ENCODE results near the gene ATP8B4. TPM values are rescaled to one million over a fixed set of nuclear protein-coding genes. Genes with fewer than 3 reads are reported as not detected.
A peak's percentile ranks its signal among the peaks of the same experiment; 100 is the strongest.

Gene ATP8B4
- total and polyA plus RNA-seq, 2 donors from 2014 or later, result 2.1 to 12.5 TPM

DNA sequence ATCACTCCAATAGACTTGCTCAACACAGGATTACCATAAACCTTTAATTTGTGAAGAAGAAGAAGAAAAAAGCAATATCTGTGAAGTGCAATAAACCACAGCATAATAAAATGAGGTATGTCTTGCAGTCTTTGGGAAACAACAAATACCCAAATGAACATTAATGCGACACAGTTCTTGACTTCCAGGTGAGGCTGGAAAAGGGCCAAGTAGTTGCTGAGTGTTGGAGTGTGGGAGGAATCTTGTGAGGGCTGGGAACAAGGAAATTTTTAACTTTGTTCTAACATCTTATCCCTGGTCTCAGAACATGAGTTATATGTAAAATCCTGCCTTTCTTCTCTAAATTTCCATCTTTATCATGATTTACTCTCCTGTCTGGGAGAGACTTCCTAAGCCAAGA lies 291.7 kb downstream of the ATP8B4 start:
- FAIRE-seq (no peak), DNase-seq (peak in 1 of 5 donors; percentile 60)
- Histone ChIP-seq H3K4me1 (ENCODE audit: control insufficient read depth in 2 of 3, insufficient read depth in 2 of 3, low read depth in 1 of 3, low read length in 3 of 3) (no peaks in the 10 kb centered on the region), H3K4me3 (ENCODE audit: low read length in 3 of 3) (no peak overlapping the region), H3K9me3 (ENCODE audit: control insufficient read depth in 2 of 3, insufficient read depth in 1 of 3, low read length in 3 of 3) (no peaks in the 10 kb centered on the region), H3K9ac (ENCODE audit: low read length in 3 of 3) (no peak overlapping the region), H3K27ac (ENCODE audit: low read depth in 2 of 2, low read length in 2 of 2) (no peak overlapping the region), H3K27me3 (ENCODE audit: control insufficient read depth, insufficient read depth, low read length) (no peaks in the 10 kb centered on the region), H3K36me3 (ENCODE audit: control insufficient read depth in 2 of 3, insufficient read depth in 3 of 3, low read length in 3 of 3) (no peaks in the 10 kb centered on the region)
- TF ChIP-seq, protein P1, sequence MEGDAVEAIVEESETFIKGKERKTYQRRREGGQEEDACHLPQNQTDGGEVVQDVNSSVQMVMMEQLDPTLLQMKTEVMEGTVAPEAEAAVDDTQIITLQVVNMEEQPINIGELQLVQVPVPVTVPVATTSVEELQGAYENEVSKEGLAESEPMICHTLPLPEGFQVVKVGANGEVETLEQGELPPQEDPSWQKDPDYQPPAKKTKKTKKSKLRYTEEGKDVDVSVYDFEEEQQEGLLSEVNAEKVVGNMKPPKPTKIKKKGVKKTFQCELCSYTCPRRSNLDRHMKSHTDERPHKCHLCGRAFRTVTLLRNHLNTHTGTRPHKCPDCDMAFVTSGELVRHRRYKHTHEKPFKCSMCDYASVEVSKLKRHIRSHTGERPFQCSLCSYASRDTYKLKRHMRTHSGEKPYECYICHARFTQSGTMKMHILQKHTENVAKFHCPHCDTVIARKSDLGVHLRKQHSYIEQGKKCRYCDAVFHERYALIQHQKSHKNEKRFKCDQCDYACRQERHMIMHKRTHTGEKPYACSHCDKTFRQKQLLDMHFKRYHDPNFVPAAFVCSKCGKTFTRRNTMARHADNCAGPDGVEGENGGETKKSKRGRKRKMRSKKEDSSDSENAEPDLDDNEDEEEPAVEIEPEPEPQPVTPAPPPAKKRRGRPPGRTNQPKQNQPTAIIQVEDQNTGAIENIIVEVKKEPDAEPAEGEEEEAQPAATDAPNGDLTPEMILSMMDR (IDR thresholded peaks at IDR 0.05; ENCODE audit: borderline replicate concordance, extremely low read depth, insufficient read depth), result no peak
- intact Hi-C loops (cut with DNase I), result no loop called here

DNA sequence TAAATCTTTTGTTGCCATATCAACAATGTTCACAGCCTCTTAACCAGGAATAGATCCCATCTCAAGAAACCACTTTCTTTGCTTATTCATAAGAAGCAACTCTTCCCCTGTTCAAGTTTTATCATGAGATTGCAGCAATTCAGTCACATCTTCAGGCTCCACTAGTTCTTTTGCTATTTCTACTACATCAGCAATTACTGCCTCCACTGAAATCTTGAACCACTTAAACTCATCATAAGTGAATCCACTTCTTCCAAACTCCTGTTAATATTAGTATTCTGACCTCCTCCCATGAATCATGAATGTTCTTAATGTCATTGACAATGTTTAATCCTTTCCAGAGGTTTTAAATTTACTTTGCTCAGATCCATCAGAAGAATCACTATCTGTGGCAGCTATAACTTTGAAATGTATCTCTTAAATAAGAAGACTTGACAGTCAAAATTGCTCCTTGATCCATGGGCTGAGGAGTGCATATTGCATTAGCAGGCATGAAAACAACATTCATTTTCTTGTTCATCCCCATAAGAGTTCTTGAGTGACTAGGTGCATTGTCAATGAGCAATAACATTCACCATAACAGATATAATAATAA lies 292.3 kb downstream of the ATP8B4 start:
- Histone ChIP-seq H3K9ac (ENCODE audit: low read length in 3 of 3) (no peak overlapping the region), H3K27ac (ENCODE audit: low read depth in 2 of 2, low read length in 2 of 2) (no peak overlapping the region), H3K4me1 (ENCODE audit: control insufficient read depth in 2 of 3, insufficient read depth in 2 of 3, low read depth in 1 of 3, low read length in 3 of 3) (no peaks in the 10 kb centered on the region), H3K9me3 (ENCODE audit: control insufficient read depth in 2 of 3, insufficient read depth in 1 of 3, low read length in 3 of 3) (no peaks in the 10 kb centered on the region), H3K27me3 (ENCODE audit: control insufficient read depth, insufficient read depth, low read length) (no peaks in the 10 kb centered on the region), H3K4me3 (ENCODE audit: low read length in 3 of 3) (no peak overlapping the region), H3K36me3 (ENCODE audit: control insufficient read depth in 2 of 3, insufficient read depth in 3 of 3, low read length in 3 of 3) (no peaks in the 10 kb centered on the region)
- TF ChIP-seq, protein P1 (IDR thresholded peaks at IDR 0.05; ENCODE audit: borderline replicate concordance, extremely low read depth, insufficient read depth), result no peak
- DNase-seq (no peak), FAIRE-seq (no peak)
- intact Hi-C loops (cut with DNase I), result no loop called here

DNA sequence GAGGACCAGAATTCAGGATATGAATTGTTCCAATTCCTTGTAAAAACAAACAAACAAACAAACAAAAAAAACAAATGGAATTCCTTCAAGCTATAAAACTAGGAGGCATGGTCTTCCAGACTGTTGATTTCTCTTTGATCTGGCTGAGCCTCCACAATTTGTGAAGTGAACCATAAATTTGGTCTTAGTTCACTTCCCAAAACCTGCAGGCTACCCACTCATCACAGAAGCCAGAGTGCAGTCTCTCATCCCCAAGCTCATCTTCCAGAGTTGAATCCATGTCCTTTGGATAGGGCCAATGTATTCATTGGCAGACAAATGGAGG lies 294.3 kb downstream of the ATP8B4 start:
- peak in 1 of 5 donors; percentile 39 for DNase-seq
- Histone ChIP-seq H3K9me3 (ENCODE audit: control insufficient read depth in 2 of 3, insufficient read depth in 1 of 3, low read length in 3 of 3) (no peaks in the 10 kb centered on the region), H3K36me3 (ENCODE audit: control insufficient read depth in 2 of 3, insufficient read depth in 3 of 3, low read length in 3 of 3) (no peaks in the 10 kb centered on the region), H3K27ac (ENCODE audit: low read depth in 2 of 2, low read length in 2 of 2) (no peak overlapping the region), H3K4me1 (ENCODE audit: control insufficient read depth in 2 of 3, insufficient read depth in 2 of 3, low read depth in 1 of 3, low read length in 3 of 3) (no peaks in the 10 kb centered on the region), H3K4me3 (ENCODE audit: low read length in 3 of 3) (no peak overlapping the region), H3K27me3 (ENCODE audit: control insufficient read depth, insufficient read depth, low read length) (no peaks in the 10 kb centered on the region), H3K9ac (ENCODE audit: low read length in 3 of 3) (no peak overlapping the region)
- TF ChIP-seq, protein P1 (IDR thresholded peaks at IDR 0.05; ENCODE audit: borderline replicate concordance, extremely low read depth, insufficient read depth), result no peak
- no peak for FAIRE-seq
- intact Hi-C loops (cut with DNase I), result no loop called here

Data from kidney (tissue), 14 donors.